ENCODE measurements around the gene PHAF1.

Gene PHAF1

DNA sequence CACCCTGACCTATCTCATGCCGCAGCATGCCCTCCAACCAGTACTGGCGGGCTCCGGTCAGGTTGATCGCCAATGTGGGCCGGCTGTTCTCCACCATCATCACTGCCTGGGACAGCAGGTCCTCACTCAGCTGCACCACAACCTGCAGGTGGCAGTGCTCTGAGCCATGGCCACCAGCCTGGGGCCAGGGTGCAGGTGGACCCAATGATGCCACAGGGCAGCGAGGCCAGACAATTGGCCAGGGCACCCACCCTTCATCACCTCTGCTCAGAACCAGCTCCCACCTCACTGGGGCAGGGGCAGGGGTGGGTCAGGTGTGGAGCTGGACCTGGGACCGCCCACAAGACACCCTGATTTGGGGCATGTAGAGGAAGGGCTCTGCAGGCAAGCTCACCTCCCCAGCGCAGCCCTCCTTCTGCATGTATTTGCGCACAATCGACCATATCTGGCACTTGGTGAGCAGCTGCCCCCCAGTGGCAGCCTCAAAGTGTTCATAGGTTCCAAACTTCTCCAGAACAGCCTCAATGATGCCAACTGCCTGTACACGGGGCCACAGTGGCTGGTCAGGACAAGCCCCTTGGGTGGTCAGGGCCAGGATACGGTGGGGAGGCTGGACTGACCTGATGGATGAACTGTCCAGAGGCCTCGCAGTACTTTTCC is 69.8 kb downstream of the PHAF1 start:
- no peak overlapping the region for H2BK120ac ChIP-seq (ENCODE audit: low read depth, low read length)
- H2BK5ac ChIP-seq (ENCODE audit: low read depth, low read length, poor library complexity, severe bottlenecking), result no peak overlapping the region
- H3K18ac ChIP-seq (ENCODE audit: low read depth in 1 of 2, low read length in 2 of 2), result no peak overlapping the region
- H3K4me3 ChIP-seq (ENCODE audit: insufficient read depth in 1 of 2, low read depth in 1 of 2, low read length in 2 of 2), result no peak overlapping the region
- no peak overlapping the region for H3K4ac ChIP-seq (ENCODE audit: low read depth in 1 of 2, low read length in 2 of 2)
- no peak for DNase-seq
- H3K23ac ChIP-seq (ENCODE audit: low read length in 2 of 2), result no peak overlapping the region
- H3K79me1 ChIP-seq (replicated peaks; ENCODE audit: low read length, poor library complexity, severe bottlenecking), result peaks cover 27% of the 10 kb centered on the region
- no peak overlapping the region for H3K27ac ChIP-seq (ENCODE audit: low read length, poor library complexity, severe bottlenecking)
- no peak overlapping the region for H2AFZ ChIP-seq (ENCODE audit: low read depth, low read length)
- H4K8ac ChIP-seq (ENCODE audit: low read length), result no peak overlapping the region
- H4K91ac ChIP-seq (ENCODE audit: low read length), result no peak overlapping the region
- peaks cover 25% of the 10 kb centered on the region for H3K4me1 ChIP-seq (ENCODE audit: control insufficient read depth, insufficient read depth, low read depth, low read length)
- 94% methylated on average over 12 of the region's 13 CpGs for WGBS
- H3K4me2 ChIP-seq (ENCODE audit: low read length, poor library complexity, severe bottlenecking), result no peak overlapping the region
- no peak overlapping the region for H3K9ac ChIP-seq (ENCODE audit: low read length)
- H3K9me3 ChIP-seq (ENCODE audit: control insufficient read depth, low read length), result no peaks in the 10 kb centered on the region
- peak overlapping the region in 1 of 2 experiments; percentile 26 for H3K14ac ChIP-seq (ENCODE audit: low read length in 2 of 2)
- peaks cover 0 to 34% of the 10 kb centered on the region in 2 experiments for H3K36me3 ChIP-seq (ENCODE audit: control insufficient read depth in 1 of 2, insufficient read depth in 2 of 2, low read depth in 1 of 2, low read length in 2 of 2)
- H2AK5ac ChIP-seq (ENCODE audit: low read length, severe bottlenecking), result no peak overlapping the region
- H3K27me3 ChIP-seq (ENCODE audit: control insufficient read depth in 1 of 2, insufficient read depth in 1 of 2, low read length in 2 of 2), result no peaks in the 10 kb centered on the region
- peak overlapping the region in 1 of 2 experiments; percentile 33 for H2BK12ac ChIP-seq (ENCODE audit: low read length in 2 of 2)
- H2BK15ac ChIP-seq (ENCODE audit: low read depth, poor library complexity, severe bottlenecking), result no peak overlapping the region

DNA sequence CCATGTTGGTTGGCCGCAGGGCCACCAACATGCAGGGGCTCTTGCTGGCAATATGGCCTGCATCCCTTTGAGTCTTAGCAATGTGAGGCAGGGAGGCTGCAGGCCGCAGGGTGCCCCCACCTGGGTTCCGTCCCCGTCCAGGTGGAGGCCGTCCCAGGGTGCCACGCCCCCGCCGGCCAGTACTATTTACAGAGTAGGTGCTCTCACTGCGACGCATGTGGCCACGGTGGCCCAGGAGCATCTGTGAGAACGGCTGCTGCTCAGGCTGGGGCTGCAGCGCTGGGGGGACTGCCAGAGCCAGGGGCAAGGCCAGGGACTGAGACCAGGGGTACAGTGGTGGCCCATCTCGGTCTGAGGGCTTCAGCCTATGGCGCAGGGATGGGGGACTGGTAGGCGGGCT is 70.4 kb downstream of the PHAF1 start:
- Histone ChIP-seq H3K18ac (ENCODE audit: low read depth in 1 of 2, low read length in 2 of 2) (no peak overlapping the region), H3K9ac (ENCODE audit: low read length) (no peak overlapping the region), H3K4ac (ENCODE audit: low read depth in 1 of 2, low read length in 2 of 2) (no peak overlapping the region), H2BK5ac (ENCODE audit: low read depth, low read length, poor library complexity, severe bottlenecking) (no peak overlapping the region), H3K27ac (ENCODE audit: low read length, poor library complexity, severe bottlenecking) (no peak overlapping the region), H3K14ac (ENCODE audit: low read length in 2 of 2) (no peak overlapping the region), H2BK120ac (ENCODE audit: low read depth, low read length) (no peak overlapping the region), H3K4me1 (ENCODE audit: control insufficient read depth, insufficient read depth, low read depth, low read length) (peaks cover 27% of the 10 kb centered on the region), H4K8ac (ENCODE audit: low read length) (no peak overlapping the region), H3K4me2 (ENCODE audit: low read length, poor library complexity, severe bottlenecking) (no peak overlapping the region), H3K23ac (ENCODE audit: low read length in 2 of 2) (no peak overlapping the region), H2AK5ac (ENCODE audit: low read length, severe bottlenecking) (no peak overlapping the region), H3K36me3 (ENCODE audit: control insufficient read depth in 1 of 2, insufficient read depth in 2 of 2, low read depth in 1 of 2, low read length in 2 of 2) (peaks cover 0 to 28% of the 10 kb centered on the region in 2 experiments), H2BK12ac (ENCODE audit: low read length in 2 of 2) (no peak overlapping the region), H2AFZ (ENCODE audit: low read depth, low read length) (no peak overlapping the region), H3K79me1 (replicated peaks; ENCODE audit: low read length, poor library complexity, severe bottlenecking) (peaks cover 27% of the 10 kb centered on the region), H4K91ac (ENCODE audit: low read length) (no peak overlapping the region), H3K9me3 (ENCODE audit: control insufficient read depth, low read length) (no peaks in the 10 kb centered on the region), H3K4me3 (ENCODE audit: insufficient read depth in 1 of 2, low read depth in 1 of 2, low read length in 2 of 2) (no peak overlapping the region), H2BK15ac (ENCODE audit: low read depth, poor library complexity, severe bottlenecking) (no peak overlapping the region), H3K27me3 (ENCODE audit: control insufficient read depth in 1 of 2, insufficient read depth in 1 of 2, low read length in 2 of 2) (no peaks in the 10 kb centered on the region)
- 94% methylated on average over 16 of the region's 16 CpGs for WGBS
- no peak for DNase-seq

DNA sequence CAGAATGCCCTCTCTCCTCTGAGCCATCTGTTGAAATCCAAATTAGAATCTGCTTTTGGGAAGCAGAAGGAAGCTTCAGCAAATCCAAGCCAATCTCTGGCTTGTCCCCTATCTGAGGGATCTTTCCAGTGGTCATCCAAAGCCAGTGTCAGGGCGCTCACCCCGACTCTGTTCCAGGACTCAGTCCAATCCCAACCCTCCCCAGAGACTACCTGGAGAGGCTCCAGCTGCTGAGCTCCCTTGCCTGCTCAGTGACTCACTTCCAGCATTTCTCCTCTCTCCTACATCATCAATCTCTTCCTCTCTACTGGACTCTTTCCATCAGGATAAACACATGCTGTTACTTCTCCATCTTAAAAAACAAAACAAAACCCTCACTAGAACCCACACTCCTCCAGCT is 71.6 kb downstream of the PHAF1 start:
- WGBS, result 44% methylated on average over 2 of the region's 2 CpGs
- no peak overlapping the region for H2BK12ac ChIP-seq (ENCODE audit: low read length in 2 of 2)

GRCh38 chr16:67182288-67182687 is 72.5 kb downstream of the PHAF1 start:
- H3K14ac ChIP-seq (ENCODE audit: low read length in 2 of 2), result no peak overlapping the region
- H3K4me1 ChIP-seq (ENCODE audit: control insufficient read depth, insufficient read depth, low read depth, low read length), result peaks cover 41% of the 10 kb centered on the region
- H3K4ac ChIP-seq (ENCODE audit: low read depth in 1 of 2, low read length in 2 of 2), result no peak overlapping the region
- no peak overlapping the region for H2BK120ac ChIP-seq (ENCODE audit: low read depth, low read length)
- H3K36me3 ChIP-seq (ENCODE audit: control insufficient read depth in 1 of 2, insufficient read depth in 2 of 2, low read depth in 1 of 2, low read length in 2 of 2), result peaks cover 0 to 15% of the 10 kb centered on the region in 2 experiments
- no peak overlapping the region for H2BK5ac ChIP-seq (ENCODE audit: low read depth, low read length, poor library complexity, severe bottlenecking)
- H3K4me2 ChIP-seq (ENCODE audit: low read length, poor library complexity, severe bottlenecking), result no peak overlapping the region
- WGBS, result 88% methylated on average over 2 of the region's 2 CpGs
- no peak overlapping the region for H2AK5ac ChIP-seq (ENCODE audit: low read length, severe bottlenecking)
- peak overlapping the region in 1 of 2 experiments; percentile 82 for H3K4me3 ChIP-seq (ENCODE audit: insufficient read depth in 1 of 2, low read depth in 1 of 2, low read length in 2 of 2)
- H4K8ac ChIP-seq (ENCODE audit: low read length), result no peak overlapping the region
- H3K9ac ChIP-seq (ENCODE audit: low read length), result peak overlapping the region; percentile 89
- no peak overlapping the region for H4K91ac ChIP-seq (ENCODE audit: low read length)
- no peak overlapping the region for H3K18ac ChIP-seq (ENCODE audit: low read depth in 1 of 2, low read length in 2 of 2)
- no peaks in the 10 kb centered on the region for H3K27me3 ChIP-seq (ENCODE audit: control insufficient read depth in 1 of 2, insufficient read depth in 1 of 2, low read length in 2 of 2)
- DNase-seq, result peak; percentile 44
- no peaks in the 10 kb centered on the region for H3K9me3 ChIP-seq (ENCODE audit: control insufficient read depth, low read length)
- no peak overlapping the region for H3K23ac ChIP-seq (ENCODE audit: low read length in 2 of 2)
- H3K79me1 ChIP-seq (replicated peaks; ENCODE audit: low read length, poor library complexity, severe bottlenecking), result peaks cover 27% of the 10 kb centered on the region
- no peak overlapping the region for H3K27ac ChIP-seq (ENCODE audit: low read length, poor library complexity, severe bottlenecking)
- H2AFZ ChIP-seq (ENCODE audit: low read depth, low read length), result no peak overlapping the region
- H2BK15ac ChIP-seq (ENCODE audit: low read depth, poor library complexity, severe bottlenecking), result no peak overlapping the region
- H2BK12ac ChIP-seq (ENCODE audit: low read length in 2 of 2), result no peak overlapping the region

More for the DNA sequence above, 71.6 kb downstream of the PHAF1 start:
- no peak overlapping the region for H4K91ac ChIP-seq (ENCODE audit: low read length)
- H3K4me1 ChIP-seq (ENCODE audit: control insufficient read depth, insufficient read depth, low read depth, low read length), result peaks cover 32% of the 10 kb centered on the region
- H3K9me3 ChIP-seq (ENCODE audit: control insufficient read depth, low read length), result no peaks in the 10 kb centered on the region
- H3K27me3 ChIP-seq (ENCODE audit: control insufficient read depth in 1 of 2, insufficient read depth in 1 of 2, low read length in 2 of 2), result no peaks in the 10 kb centered on the region
- no peak overlapping the region for H3K4me2 ChIP-seq (ENCODE audit: low read length, poor library complexity, severe bottlenecking)
- peak overlapping the region in 1 of 2 experiments; percentile 23 for H3K23ac ChIP-seq (ENCODE audit: low read length in 2 of 2)
- H3K4me3 ChIP-seq (ENCODE audit: insufficient read depth in 1 of 2, low read depth in 1 of 2, low read length in 2 of 2), result peak overlapping the region in 1 of 2 experiments; percentile 63
- no peak overlapping the region for H2BK5ac ChIP-seq (ENCODE audit: low read depth, low read length, poor library complexity, severe bottlenecking)
- no peak overlapping the region for H2BK120ac ChIP-seq (ENCODE audit: low read depth, low read length)
- H3K14ac ChIP-seq (ENCODE audit: low read length in 2 of 2), result no peak overlapping the region
- peaks cover 27% of the 10 kb centered on the region for H3K79me1 ChIP-seq (replicated peaks; ENCODE audit: low read length, poor library complexity, severe bottlenecking)
- H3K4ac ChIP-seq (ENCODE audit: low read depth in 1 of 2, low read length in 2 of 2), result no peak overlapping the region
- H3K36me3 ChIP-seq (ENCODE audit: control insufficient read depth in 1 of 2, insufficient read depth in 2 of 2, low read depth in 1 of 2, low read length in 2 of 2), result peaks cover 0 to 21% of the 10 kb centered on the region in 2 experiments
- H3K18ac ChIP-seq (ENCODE audit: low read depth in 1 of 2, low read length in 2 of 2), result peak overlapping the region in 1 of 2 experiments; percentile 74
- peak overlapping the region; percentile 43 for H3K9ac ChIP-seq (ENCODE audit: low read length)
- no peak overlapping the region for H3K27ac ChIP-seq (ENCODE audit: low read length, poor library complexity, severe bottlenecking)
- H4K8ac ChIP-seq (ENCODE audit: low read length), result no peak overlapping the region
- no peak overlapping the region for H2AK5ac ChIP-seq (ENCODE audit: low read length, severe bottlenecking)
- no peak overlapping the region for H2AFZ ChIP-seq (ENCODE audit: low read depth, low read length)
- DNase-seq, result peak; percentile 85
- no peak overlapping the region for H2BK15ac ChIP-seq (ENCODE audit: low read depth, poor library complexity, severe bottlenecking)
